ENCODE results near the gene CSTPP1. TPM values are rescaled to one million over a fixed set of nuclear protein-coding genes. Genes with fewer than 3 reads are reported as not detected.

CSTPP1 gene
- total and polyA plus RNA-seq, 2 of the 4 experiments (the other 2 are of a cell fraction), result 22.0 to 35.7 TPM

DNA sequence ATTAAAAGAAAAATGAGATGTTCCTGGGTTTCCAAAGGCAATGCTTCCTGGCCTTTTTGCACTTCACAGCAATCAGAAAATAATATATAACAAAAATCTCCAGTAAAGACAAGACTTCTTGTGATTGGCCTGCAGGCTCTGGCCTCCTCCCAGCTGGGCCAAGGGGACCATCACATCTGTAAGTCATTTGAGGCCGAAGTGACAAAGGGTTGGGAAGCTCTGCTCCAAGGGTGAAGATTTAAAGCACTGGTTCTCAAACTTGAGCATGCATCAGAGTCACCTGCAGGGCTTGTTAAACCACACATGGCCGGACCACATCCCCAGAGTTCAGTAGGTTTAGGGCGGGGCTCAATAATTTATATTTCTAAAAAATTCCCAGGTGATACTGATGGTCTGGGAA, 208.0 kb downstream of the CSTPP1 start:
- H3K79me1 ChIP-seq (ENCODE audit: low read depth in 1 of 2, low read length in 2 of 2), result no peaks in the 10 kb centered on the region; a peak in 1 of 4 replicates
- no peak overlapping the region for H4K5ac ChIP-seq (ENCODE audit: low read depth, low read length)
- H2AFZ ChIP-seq (replicated peaks; ENCODE audit: low read length, poor library complexity), result no peak overlapping the region
- H2AK5ac ChIP-seq (ENCODE audit: low read depth, low read length), result 0 out of 2 replicates have a peak overlapping the region, but pooled peaks have one; percentile 43
- H4K20me1 ChIP-seq (ENCODE audit: insufficient read depth, low read length), result no peaks in the 10 kb centered on the region; the same call in 1 of the 2 replicates
- H3K9me1 ChIP-seq (ENCODE audit: insufficient read depth, low read length), result peaks cover 17% of the 10 kb centered on the region
- ChIA-PET CTCF (no interaction called here), POLR2A (ENCODE audit: unreplicated experiment) (interaction anchor here (0.7 kb wide), 1 partner anchor 319 kb away, joined by 13 read pairs; no protein-coding TSS in a partner anchor)
- TF ChIP-seq NFE2L2 (IDR thresholded peaks at IDR 0.05; ENCODE audit: low read depth, low read length) (no peak), MXI1 (IDR thresholded peaks at IDR 0.05; ENCODE audit: borderline replicate concordance, low read depth, low read length) (no peak), RCOR1 (IDR thresholded peaks at IDR 0.05; ENCODE audit: insufficient replicate concordance, low read length) (no peak), MAFK (IDR thresholded peaks at IDR 0.05; ENCODE audit: low read depth, low read length) (no peak), FOS (IDR thresholded peaks at IDR 0.05; ENCODE audit: low read depth, low read length) (no peak), POLR2A (IDR thresholded peaks at IDR 0.05; ENCODE audit: low read depth, low read length) (no peak), RFX5 (IDR thresholded peaks at IDR 0.05; ENCODE audit: low read depth, low read length) (no peak), MAZ (IDR thresholded peaks at IDR 0.05; ENCODE audit: borderline replicate concordance, low read depth, low read length) (no peak), BHLHE40 (IDR thresholded peaks at IDR 0.05; ENCODE audit: low read depth, low read length) (no peak), CEBPB (IDR thresholded peaks at IDR 0.05; ENCODE audit: low read depth, low read length) (no peak), RAD21 (IDR thresholded peaks at IDR 0.05; ENCODE audit: low read length) (no peak), SMC3 (IDR thresholded peaks at IDR 0.05; ENCODE audit: low read depth, low read length) (no peak), CHD1 (IDR thresholded peaks at IDR 0.05; ENCODE audit: low read depth, low read length) (no peak)
- TF ChIP-seq, protein P1, sequence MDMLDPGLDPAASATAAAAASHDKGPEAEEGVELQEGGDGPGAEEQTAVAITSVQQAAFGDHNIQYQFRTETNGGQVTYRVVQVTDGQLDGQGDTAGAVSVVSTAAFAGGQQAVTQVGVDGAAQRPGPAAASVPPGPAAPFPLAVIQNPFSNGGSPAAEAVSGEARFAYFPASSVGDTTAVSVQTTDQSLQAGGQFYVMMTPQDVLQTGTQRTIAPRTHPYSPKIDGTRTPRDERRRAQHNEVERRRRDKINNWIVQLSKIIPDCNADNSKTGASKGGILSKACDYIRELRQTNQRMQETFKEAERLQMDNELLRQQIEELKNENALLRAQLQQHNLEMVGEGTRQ (IDR thresholded peaks at IDR 0.05; ENCODE audit: low read depth, low read length), result no peak
- TF ChIP-seq, protein P2, sequence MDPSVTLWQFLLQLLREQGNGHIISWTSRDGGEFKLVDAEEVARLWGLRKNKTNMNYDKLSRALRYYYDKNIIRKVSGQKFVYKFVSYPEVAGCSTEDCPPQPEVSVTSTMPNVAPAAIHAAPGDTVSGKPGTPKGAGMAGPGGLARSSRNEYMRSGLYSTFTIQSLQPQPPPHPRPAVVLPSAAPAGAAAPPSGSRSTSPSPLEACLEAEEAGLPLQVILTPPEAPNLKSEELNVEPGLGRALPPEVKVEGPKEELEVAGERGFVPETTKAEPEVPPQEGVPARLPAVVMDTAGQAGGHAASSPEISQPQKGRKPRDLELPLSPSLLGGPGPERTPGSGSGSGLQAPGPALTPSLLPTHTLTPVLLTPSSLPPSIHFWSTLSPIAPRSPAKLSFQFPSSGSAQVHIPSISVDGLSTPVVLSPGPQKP (IDR thresholded peaks at IDR 0.05; ENCODE audit: borderline replicate concordance, low read depth, low read length), result no peak
- TF ChIP-seq, protein P3, sequence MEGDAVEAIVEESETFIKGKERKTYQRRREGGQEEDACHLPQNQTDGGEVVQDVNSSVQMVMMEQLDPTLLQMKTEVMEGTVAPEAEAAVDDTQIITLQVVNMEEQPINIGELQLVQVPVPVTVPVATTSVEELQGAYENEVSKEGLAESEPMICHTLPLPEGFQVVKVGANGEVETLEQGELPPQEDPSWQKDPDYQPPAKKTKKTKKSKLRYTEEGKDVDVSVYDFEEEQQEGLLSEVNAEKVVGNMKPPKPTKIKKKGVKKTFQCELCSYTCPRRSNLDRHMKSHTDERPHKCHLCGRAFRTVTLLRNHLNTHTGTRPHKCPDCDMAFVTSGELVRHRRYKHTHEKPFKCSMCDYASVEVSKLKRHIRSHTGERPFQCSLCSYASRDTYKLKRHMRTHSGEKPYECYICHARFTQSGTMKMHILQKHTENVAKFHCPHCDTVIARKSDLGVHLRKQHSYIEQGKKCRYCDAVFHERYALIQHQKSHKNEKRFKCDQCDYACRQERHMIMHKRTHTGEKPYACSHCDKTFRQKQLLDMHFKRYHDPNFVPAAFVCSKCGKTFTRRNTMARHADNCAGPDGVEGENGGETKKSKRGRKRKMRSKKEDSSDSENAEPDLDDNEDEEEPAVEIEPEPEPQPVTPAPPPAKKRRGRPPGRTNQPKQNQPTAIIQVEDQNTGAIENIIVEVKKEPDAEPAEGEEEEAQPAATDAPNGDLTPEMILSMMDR (conservative IDR thresholded peaks at IDR 0.05; ENCODE audit: low read depth, low read length), result no peak
- H3K4me2 ChIP-seq (ENCODE audit: low read depth, low read length), result no peak overlapping the region
- no peak overlapping the region for H3K18ac ChIP-seq (ENCODE audit: low read depth, low read length)
- no peak overlapping the region for H3K56ac ChIP-seq (ENCODE audit: extremely low read depth, insufficient read depth, low read length)
- H4K8ac ChIP-seq (ENCODE audit: low read depth in 2 of 2, low read length in 2 of 2), result no peak overlapping the region
- H3K4me1 ChIP-seq (ENCODE audit: control insufficient read depth, insufficient read depth, low read length), result peaks cover 14% of the 10 kb centered on the region
- no peak overlapping the region for H4K91ac ChIP-seq (ENCODE audit: insufficient read depth, low read depth, low read length)
- H3K9ac ChIP-seq (ENCODE audit: low read depth, low read length), result no peak overlapping the region
- BruUV-seq (replicated peaks), result no TSS peak
- H3K27ac ChIP-seq (ENCODE audit: insufficient read depth, low read length), result no peak overlapping the region
- H3K4me3 ChIP-seq (ENCODE audit: insufficient read depth, low read depth, low read length), result no peak overlapping the region
- dilution Hi-C loops (cut with HindIII; ENCODE audit: low sequenced_read_pairs, unreplicated experiment), result no loop called here
- H3K4ac ChIP-seq (ENCODE audit: low read depth, low read length), result peak overlapping the region; percentile 25; the same call in 1 of the 2 replicates
- H2AK9ac ChIP-seq (replicated peaks; ENCODE audit: low read depth, low read length, poor library complexity), result no peak overlapping the region
- no peak overlapping the region for H3K14ac ChIP-seq (replicated peaks; ENCODE audit: low read depth, low read length)
- in situ Hi-C loops (cut with MboI; ENCODE audit: low sequenced_read_pairs), result no loop called here
- H3K9me3 ChIP-seq (ENCODE audit: control insufficient read depth, insufficient read depth, low read length), result no peaks in the 10 kb centered on the region
- no peak overlapping the region for H2BK120ac ChIP-seq (ENCODE audit: low read depth, low read length)
- WGBS, 2 experiments (ENCODE audit: extremely low coverage in 2 of 2, insufficient read length in 1 of 2), result no CpG with 5 or more reads among the region's 3 CpGs
- H2BK15ac ChIP-seq (ENCODE audit: low read depth, low read length), result no peak overlapping the region
- no peak overlapping the region for H2BK5ac ChIP-seq (ENCODE audit: low read depth, low read length, poor library complexity, severe bottlenecking)
- H2BK20ac ChIP-seq (ENCODE audit: low read depth, low read length), result no peak overlapping the region
- intact Hi-C loops (cut with micrococcal nuclease), result loop anchor here (10.0 kb wide), 1 partner anchor 140 kb away; no protein-coding TSS in a partner anchor
- ATAC-seq (ENCODE audit: low read depth) (no peak), DNase-seq (no peak)
- H3K36me3 ChIP-seq (ENCODE audit: control insufficient read depth, insufficient read depth, low read length), result peaks cover 2% of the 10 kb centered on the region; the same call in 1 of the 2 replicates
- H3K27me3 ChIP-seq (ENCODE audit: control insufficient read depth, insufficient read depth, low read length), result no peaks in the 10 kb centered on the region
- no peak overlapping the region; the same call in 1 of the 2 replicates for H3K23ac ChIP-seq (ENCODE audit: low read depth, low read length)
